OCI-LY1 (cell line): ENCODE measurements around the gene FOXD3.

Experiments
- CTCF ChIP-seq: fragments of 200-600 bp; sonication (generic), shearing (Covaris generic); IDR thresholded peaks from 2 replicates; pipeline ENCODE4 v1.5.1; 2017; ENCODE audit warnings: mild to moderate bottlenecking, antibody characterized with exemption, low read length, moderate library complexity, mixed read lengths
- EZH2 ChIP-seq: fragments of 200-600 bp; sonication (generic), shearing (Covaris generic); IDR thresholded peaks from 2 replicates; pipeline ENCODE4 v1.8.0; 2017; ENCODE audit warnings: borderline replicate concordance, mixed run types, mild to moderate bottlenecking, antibody characterized with exemption, low read length, moderate library complexity, mixed read lengths

DNA sequence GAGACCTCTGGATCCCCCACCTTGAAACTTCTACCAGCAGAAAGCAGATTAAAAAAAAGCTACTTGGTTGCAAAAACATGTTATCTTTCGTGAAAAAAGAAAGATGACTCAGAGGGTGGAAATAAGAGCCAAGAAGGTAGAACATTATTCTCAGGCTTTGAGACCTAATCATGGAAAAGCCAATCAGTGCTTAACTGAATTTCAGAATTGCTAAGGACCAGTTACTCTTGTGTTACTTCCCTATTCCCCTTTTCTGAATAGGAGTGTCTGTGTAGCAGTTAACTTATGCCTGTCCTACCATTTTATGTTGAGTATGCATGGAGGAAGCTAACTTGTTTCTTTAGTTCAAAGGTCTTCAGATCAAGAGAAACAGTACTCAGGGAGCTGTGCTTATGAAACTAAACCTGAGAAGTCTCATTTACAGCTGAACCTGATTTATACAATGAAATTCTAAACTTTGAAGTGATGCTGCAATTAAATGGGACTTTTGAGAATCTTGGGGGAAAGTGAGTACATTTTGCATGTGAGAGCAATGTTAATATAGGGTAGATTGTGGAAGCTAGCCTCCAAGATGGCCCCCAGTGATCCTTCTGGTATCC, 15.1 kb upstream of the FOXD3 start:
- TF ChIP-seq CTCF (no peak), EZH2 (no peak)
